Head of caudate nucleus (tissue), 42 donors: ENCODE measurements around the gene HSPA6.
"Not testable (repeated sequence)": the region's sequence is repeated elsewhere in the genome, so short reads cannot be mapped to it uniquely, and the experiment has no call there.

Experiments
- DNase-seq, 42 donors: peaks; one replicate each; pipeline versions ENCODE4 v3.0.0 to v3.0.0-alpha.2; 2020 to 2021; ENCODE audit warnings: mixed read lengths in 7 of 42
- intact Hi-C: fragments of 100-400 bp; cut with DNase I; formaldehyde crosslinking; loops from one replicate; pipeline ENCODE4 v1.15.0; 2022

Gene HSPA6

GRCh38 chr1:161553631-161554030 is 29.3 kb downstream of the HSPA6 start:
- intact Hi-C loops, DNase-seq: not testable (repeated sequence)

DNA sequence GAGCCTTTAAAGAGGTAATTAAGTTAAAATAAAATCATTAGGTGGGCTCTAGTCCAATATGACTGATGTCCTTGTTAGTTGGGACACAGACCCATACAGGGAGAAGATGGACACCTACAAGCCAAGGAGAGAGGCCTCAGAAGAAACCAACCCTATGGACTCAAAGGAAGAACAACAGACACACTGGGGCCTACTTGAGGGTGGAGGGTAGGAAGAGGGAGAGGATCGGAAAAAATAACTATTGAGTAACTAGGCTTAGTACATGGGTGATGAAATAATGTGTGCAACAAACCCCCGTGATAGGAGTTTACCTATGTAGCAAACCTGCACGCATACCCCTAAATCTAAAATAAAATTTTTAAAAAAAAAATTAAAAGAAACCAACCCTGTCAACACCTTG is 30.0 kb downstream of the HSPA6 start:
- intact Hi-C loops: not testable (repeated sequence)

DNA sequence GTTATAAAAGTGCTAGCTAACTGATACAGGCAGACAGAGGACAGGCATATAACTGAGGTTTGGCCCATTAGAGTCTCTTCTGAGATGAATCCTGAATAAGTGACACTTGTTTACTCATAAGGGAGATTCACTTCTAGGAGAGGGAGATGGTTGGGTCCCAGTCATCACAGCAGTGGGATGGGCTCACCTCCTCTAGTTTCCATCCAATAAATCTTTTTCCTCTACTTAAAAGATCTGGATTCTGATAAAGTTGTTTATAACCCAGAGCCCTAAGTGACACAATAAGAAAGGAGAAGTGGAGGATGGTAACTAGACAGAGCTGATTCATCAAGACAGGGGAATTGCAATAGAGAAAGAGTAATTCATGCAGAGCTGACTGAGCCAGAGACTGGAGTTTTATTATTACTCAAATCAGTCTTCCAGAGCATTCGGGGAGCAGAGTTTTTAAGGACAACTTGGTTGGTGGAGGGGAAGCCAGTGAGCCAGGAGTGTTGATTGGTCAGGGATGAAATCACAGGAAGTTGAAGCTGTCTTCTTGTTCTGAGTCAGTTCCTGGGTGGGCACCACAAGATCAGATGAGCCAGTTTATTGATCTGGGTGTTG is 30.6 kb downstream of the HSPA6 start:
- intact Hi-C loops: not testable (repeated sequence)

More for the DNA sequence above, 30.0 kb downstream of the HSPA6 start:
- not testable (repeated sequence) for DNase-seq

GRCh38 chr1:161556143-161556542 is 31.8 kb downstream of the HSPA6 start:
- DNase-seq, intact Hi-C loops: not testable (repeated sequence)

More for the DNA sequence above, 30.6 kb downstream of the HSPA6 start:
- not testable (repeated sequence) for DNase-seq

- DNase-seq, intact Hi-C loops: not testable (repeated sequence)
These were observed 32.6 kb downstream of the HSPA6 start for GRCh38 chr1:161556990-161557389.

DNA sequence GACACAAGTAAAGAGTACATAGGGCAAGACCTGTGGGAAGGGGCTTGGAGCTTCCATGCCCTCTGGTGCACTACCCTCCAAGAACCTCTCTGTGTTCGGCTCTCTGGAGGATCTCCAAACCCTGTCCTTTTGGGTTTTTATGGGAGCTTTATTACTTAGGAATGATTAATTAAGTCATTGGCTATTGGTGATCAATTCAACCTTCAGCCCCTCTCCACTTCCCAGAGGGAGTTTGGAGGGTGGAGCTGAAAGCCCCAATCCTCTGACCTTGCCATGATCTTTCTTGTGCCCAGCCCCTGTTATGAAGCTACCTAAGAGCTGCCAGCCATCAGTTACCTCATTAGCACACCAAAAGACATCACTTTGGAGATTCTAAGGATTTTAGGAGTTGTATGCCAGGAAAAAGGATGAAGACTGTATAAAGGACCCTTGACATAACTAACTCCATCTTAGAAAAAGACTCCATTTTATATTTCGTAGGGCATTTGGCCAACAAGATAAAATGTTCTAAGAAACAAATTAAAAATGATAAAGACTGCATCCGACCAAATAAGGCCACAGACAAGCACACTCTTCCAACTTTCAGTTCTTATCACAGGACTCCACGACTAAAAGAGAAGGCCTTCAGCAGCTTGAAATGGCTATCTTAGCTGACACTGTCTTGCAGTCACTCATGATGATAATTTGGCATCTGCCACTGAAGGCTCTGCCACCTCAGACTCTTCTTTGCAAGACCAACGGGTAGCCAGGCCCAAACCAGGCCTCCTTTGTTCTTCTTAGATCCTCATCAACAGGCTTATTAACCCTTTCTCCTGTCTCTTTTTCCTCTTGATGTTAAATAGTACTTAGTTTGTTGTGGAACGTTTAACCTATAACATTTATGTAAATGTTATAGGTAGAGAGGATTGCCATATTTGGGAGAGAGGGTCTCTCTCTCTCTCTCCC is 33.4 kb downstream of the HSPA6 start:
- DNase-seq, intact Hi-C loops: not testable (repeated sequence)

DNA sequence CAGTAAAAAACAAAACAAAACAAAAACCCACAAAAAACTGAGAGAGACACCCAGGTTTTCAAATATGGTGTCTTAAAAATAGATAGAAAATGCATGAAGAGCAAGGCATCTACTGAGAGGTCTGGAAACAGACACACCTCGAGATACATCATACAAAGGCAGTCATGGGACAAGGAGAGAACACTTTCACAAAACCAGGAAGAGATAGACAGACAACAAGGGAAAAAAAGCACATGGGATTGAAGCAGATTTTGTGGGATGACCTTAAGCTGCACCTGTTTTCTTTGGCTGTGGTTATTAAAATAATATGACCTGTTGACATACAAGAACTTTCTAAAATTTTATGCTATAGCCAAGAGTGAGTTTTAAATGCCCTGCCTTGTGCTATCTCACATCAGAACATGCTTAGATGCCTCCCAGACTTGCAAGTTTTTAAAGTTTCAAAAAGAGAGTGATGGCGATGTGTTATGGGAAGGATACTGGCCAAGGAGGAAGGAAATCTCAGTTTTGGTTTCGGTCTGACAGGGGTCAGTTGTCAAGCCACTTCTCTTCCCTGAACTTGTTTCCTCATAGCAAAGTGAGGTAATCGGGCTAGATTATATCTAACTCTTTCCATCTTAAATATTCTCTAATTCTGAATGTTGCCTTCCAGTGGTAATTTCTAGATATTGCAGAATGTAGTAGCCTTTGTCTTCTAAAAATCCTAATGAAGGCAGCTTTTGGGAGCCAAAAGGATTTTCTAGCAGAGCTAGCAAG is 36.8 kb downstream of the HSPA6 start:
- intact Hi-C loops: not testable (repeated sequence)
- DNase-seq: peak in 7 of 42 donors; percentile 13 to 59 (median 34)

GRCh38 chr1:161562441-161562840 is 38.1 kb downstream of the HSPA6 start:
- intact Hi-C loops, DNase-seq: not testable (repeated sequence)

- DNase-seq, intact Hi-C loops: not testable (repeated sequence)
These were observed 39.2 kb downstream of the HSPA6 start for GRCh38 chr1:161563522-161563921.

GRCh38 chr1:161566602-161566960 is 42.2 kb downstream of the HSPA6 start:
- intact Hi-C loops, DNase-seq: not testable (repeated sequence)

DNA sequence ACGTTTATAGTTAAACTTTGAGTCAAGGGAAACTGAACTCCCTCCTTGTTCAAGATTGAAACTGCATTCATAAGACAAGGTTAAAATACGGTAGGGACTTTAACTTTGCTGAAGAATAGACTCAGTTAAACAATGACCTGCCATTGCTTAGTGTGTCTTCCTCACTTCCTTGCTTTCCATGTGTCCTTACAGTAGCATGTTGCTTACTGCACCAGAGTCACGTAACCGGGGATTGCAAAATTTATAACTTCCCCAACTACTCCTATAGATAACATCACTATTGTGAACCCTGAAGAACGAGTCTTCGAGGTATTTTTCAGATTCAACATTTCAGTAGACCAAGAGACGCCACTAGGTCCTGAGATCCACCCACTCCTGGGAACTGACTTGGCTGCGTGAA is 47.4 kb downstream of the HSPA6 start:
- intact Hi-C loops: not testable (repeated sequence)

More for the DNA sequence above, 47.4 kb downstream of the HSPA6 start:
- DNase-seq: not testable (repeated sequence)
